ENCODE measurements around the gene PRKAR1A.

- no peak for TF ChIP-seq CTCF (IDR thresholded peaks at IDR 0.05)
- TF ChIP-seq POLR2AphosphoS5 (IDR thresholded peaks at IDR 0.05), result no peak
These were observed 65.2 kb downstream of the PRKAR1A start for GRCh38 chr17:68577497-68577821.

Measured in prostate gland (tissue), 2 donors.